Testis (tissue), 3 donors: ENCODE measurements around the gene ZNF487. TPM values are rescaled to one million over a fixed set of nuclear protein-coding genes. Genes with fewer than 3 reads are reported as not detected.
"Not testable (repeated sequence)": the region's sequence is repeated elsewhere in the genome, so short reads cannot be mapped to it uniquely, and the experiment has no call there.

Experiments used
- DNase-seq: peaks from one replicate; pipeline ENCODE4 v3.0.0-alpha.2; 2019
- H3K27ac ChIP-seq, 2 donors: fragments of 200-600 bp; sonication (generic); one replicate each; pipeline ENCODE4 v1.5.1; 2019
- H3K27me3 ChIP-seq: fragments of 200-600 bp; sonication (generic); one replicate; pipeline ENCODE4 v1.5.1; 2019
- H3K36me3 ChIP-seq: fragments of 200-600 bp; sonication (generic); one replicate; pipeline ENCODE4 v1.5.1; 2017; ENCODE audit warnings: low read depth; ENCODE audit errors: missing control alignments
- H3K4me1 ChIP-seq: fragments of 200-600 bp; sonication (generic); one replicate; pipeline ENCODE4 v1.5.1; 2019
- H3K4me3 ChIP-seq, 2 donors: fragments of 200-600 bp; sonication (generic); one replicate each; pipeline ENCODE4 v1.5.1; 2017 to 2019
- H3K9me3 ChIP-seq: fragments of 200-600 bp; sonication (generic); one replicate; pipeline ENCODE4 v1.5.1; 2017
- POLR2A ChIP-seq: fragments of 450-650 bp; IDR thresholded peaks from one replicate; pipeline ENCODE4 v1.6.1; 2017; ENCODE audit warnings: antibody characterized with exemption, mild to moderate bottlenecking, moderate library complexity
- WGBS, 2 donors: methylation state at CpG; one replicate each; pipeline ENCODE4 v1.1.5; 2018; 5-methylcytosine and 5-hydroxymethylcytosine counted together
- intact Hi-C: fragments of 100-400 bp; cut with DNase I; formaldehyde crosslinking; loops from one replicate; pipeline ENCODE4 v1.15.1; 2023; ENCODE audit warnings: low total_unique reads
- polyA plus RNA-seq: library from polyadenylated mRNA; stranded (reverse); fragments of 350-450 nt; fragmentation: Illumina TruSeq; extraction: RNeasy Lipid Tissue Mini Kit (QIAGEN cat#74804); gene quantifications from one replicate; pipeline ENCODE4 v1.2.3, GENCODE V29; 2014; ENCODE audit warnings: low read depth, low replicate concordance; ENCODE audit not compliant: insufficient read depth
- total RNA-seq, 2 donors: library from RNA; depleted of rRNA; stranded (reverse); fragments of >200 nt; gene quantifications; one replicate each; pipeline ENCODE4 v1.2.3, GENCODE V29; 2016
- TF ChIP-seq, protein P1 (sequence below), 3 experiments: fragments of 450-650 bp in 2 of 3; fragments of 200-600 bp in 1 of 3; sonication (generic) in 1 of 3; IDR thresholded peaks; one replicate each; pipeline ENCODE4 v1.5.1; 2016 to 2019; ENCODE audit warnings: antibody characterized with exemption in 3 of 3, mild to moderate bottlenecking in 2 of 3, moderate library complexity in 1 of 3

The ZNF487 gene
- total and polyA plus RNA-seq, 3 donors from 2014 or later: 22.8 to 46.2 (median 43.1) TPM

- DNase-seq: no peak
- intact Hi-C loops: no loop called here
- WGBS, 2 donors: 70 to 74% methylated on average over 6 of the region's 6 CpGs
- Histone ChIP-seq H3K27me3 (no peaks in the 10 kb centered on the region), H3K27ac (peak overlapping the region; percentile 91 to 94), H3K36me3 (no peaks in the 10 kb centered on the region), H3K4me3 (peak overlapping the region in 1 of 2 donors; percentile 66), H3K4me1 (peaks cover 17% of the 10 kb centered on the region), H3K9me3 (no peaks in the 10 kb centered on the region)
- TF ChIP-seq POLR2A: no peak
- TF ChIP-seq, protein P1, sequence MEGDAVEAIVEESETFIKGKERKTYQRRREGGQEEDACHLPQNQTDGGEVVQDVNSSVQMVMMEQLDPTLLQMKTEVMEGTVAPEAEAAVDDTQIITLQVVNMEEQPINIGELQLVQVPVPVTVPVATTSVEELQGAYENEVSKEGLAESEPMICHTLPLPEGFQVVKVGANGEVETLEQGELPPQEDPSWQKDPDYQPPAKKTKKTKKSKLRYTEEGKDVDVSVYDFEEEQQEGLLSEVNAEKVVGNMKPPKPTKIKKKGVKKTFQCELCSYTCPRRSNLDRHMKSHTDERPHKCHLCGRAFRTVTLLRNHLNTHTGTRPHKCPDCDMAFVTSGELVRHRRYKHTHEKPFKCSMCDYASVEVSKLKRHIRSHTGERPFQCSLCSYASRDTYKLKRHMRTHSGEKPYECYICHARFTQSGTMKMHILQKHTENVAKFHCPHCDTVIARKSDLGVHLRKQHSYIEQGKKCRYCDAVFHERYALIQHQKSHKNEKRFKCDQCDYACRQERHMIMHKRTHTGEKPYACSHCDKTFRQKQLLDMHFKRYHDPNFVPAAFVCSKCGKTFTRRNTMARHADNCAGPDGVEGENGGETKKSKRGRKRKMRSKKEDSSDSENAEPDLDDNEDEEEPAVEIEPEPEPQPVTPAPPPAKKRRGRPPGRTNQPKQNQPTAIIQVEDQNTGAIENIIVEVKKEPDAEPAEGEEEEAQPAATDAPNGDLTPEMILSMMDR (IDR thresholded peaks at IDR 0.05): no peak
Observed at GRCh38 chr10:43421519-43421918, 15.4 kb upstream of the ZNF487 start.

- H3K27ac ChIP-seq: peak overlapping the region in 1 of 2 donors; percentile 91
- not testable (repeated sequence) for H3K4me3 ChIP-seq
Observed at GRCh38 chr10:43421944-43422343, 15.0 kb upstream of the ZNF487 start.

DNA sequence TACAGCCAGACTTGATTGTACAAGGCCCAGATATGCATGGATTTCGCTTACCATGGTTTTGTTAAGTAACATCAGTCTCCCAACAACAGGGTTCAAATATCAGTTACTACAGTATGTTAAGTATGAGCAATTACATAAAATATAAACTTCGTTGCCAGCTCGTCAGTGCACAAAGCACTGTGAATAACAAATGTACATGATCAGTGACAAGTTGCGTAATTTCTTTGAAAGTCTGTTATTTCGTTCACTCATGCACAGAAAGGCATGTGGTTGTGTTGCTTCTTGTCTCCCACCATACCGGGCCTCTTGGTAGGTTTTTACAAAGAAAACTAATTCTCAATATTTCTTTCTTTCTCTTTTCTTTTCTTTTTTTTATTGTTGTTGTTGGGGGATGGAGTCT is 12.5 kb upstream of the ZNF487 start:
- intact Hi-C loops: no loop called here
- no peaks in the 10 kb centered on the region for H3K36me3 ChIP-seq
- no peak overlapping the region for H3K4me3 ChIP-seq
- H3K27me3 ChIP-seq: no peaks in the 10 kb centered on the region
- H3K27ac ChIP-seq: no peak overlapping the region
- 89 to 97% methylated on average over 6 of the region's 6 CpGs for WGBS, 2 donors
- no peak for TF ChIP-seq POLR2A
- TF ChIP-seq, protein P1 (IDR thresholded peaks at IDR 0.05): no peak
- no peak for DNase-seq
- H3K4me1 ChIP-seq: peaks cover 17% of the 10 kb centered on the region
- no peaks in the 10 kb centered on the region for H3K9me3 ChIP-seq

More at GRCh38 chr10:43421944-43422343, 15.0 kb upstream of the ZNF487 start:
- peaks cover 17% of the 10 kb centered on the region for H3K4me1 ChIP-seq
- H3K36me3 ChIP-seq, H3K9me3 ChIP-seq, intact Hi-C loops, DNase-seq, H3K27me3 ChIP-seq: not testable (repeated sequence)
- WGBS, 2 donors: 85 to 95% methylated on average over 4 of the region's 4 CpGs

- H3K9me3 ChIP-seq, H3K36me3 ChIP-seq, H3K27ac ChIP-seq, H3K4me3 ChIP-seq, DNase-seq, H3K4me1 ChIP-seq, intact Hi-C loops, H3K27me3 ChIP-seq: not testable (repeated sequence)
- WGBS, 2 donors: 89 to 95% methylated on average over 12 of the region's 12 CpGs
Observed at GRCh38 chr10:43426476-43426875, 10.4 kb upstream of the ZNF487 start.

- no peak for DNase-seq
- no peak for TF ChIP-seq POLR2A
- TF ChIP-seq, protein P1 (IDR thresholded peaks at IDR 0.05): no peak
- no peak overlapping the region for H3K4me3 ChIP-seq
- no peaks in the 10 kb centered on the region for H3K36me3 ChIP-seq
- H3K27ac ChIP-seq: no peak overlapping the region
- 89 to 92% methylated on average over 12 of the region's 12 CpGs for WGBS, 2 donors
- peaks cover 4% of the 10 kb centered on the region for H3K4me1 ChIP-seq
- intact Hi-C loops: no loop called here
- no peaks in the 10 kb centered on the region for H3K9me3 ChIP-seq
- H3K27me3 ChIP-seq: no peaks in the 10 kb centered on the region
Observed at GRCh38 chr10:43427166-43427825, 9.6 kb upstream of the ZNF487 start.
